GM19035 (cell line): ENCODE data around the gene PNPLA3.

ENCODE experiments used
- ATAC-seq: cut with Tn5 transposase; IDR thresholded peaks from one replicate; pipeline ENCODE4 v1.9.1; 2021; ENCODE audit not compliant: unreplicated experiment

PNPLA3 gene

DNA sequence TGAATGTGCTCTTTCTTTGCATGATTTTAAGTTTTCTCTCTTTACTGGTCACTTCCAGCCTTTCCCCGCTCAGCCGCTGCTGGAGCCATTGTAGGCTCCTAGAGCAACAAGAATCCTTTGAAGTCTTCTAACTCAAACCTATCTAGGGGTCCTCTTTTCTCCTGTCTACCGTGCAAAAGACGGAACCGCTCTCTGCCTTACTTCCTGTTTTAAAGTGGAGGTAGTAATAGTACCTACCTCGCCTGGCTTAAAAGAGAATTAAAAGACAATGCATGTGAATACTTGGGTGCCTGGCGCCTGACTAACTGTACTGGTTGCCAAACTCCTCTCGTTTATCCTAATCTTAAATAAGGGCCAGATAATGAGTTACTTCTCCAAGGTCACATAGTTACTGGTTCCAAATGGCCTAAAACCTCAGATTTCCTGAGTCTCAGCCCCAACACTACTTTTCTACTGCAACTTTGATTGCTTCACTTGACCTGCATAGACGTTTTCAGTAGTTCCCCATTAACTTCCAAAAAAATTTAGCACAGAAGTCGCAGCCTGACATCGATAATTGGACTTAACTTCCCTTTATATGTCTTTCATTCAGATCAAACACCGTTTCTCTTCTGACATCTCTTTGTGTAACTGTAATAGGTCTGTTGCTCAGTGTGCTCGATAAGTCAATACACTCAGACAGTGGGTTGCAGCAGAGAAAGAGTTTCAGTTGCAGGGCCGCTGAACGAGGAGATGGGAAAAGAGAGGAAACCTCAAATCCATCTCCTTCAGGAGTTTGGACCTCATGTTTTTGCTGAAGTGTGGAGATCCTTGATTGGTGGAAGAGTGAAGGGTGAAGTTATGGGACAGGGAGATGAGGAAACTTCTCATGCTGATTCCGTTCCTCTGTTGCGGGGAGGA is 32.5 kb downstream of the PNPLA3 start:
- peak; percentile 9 for ATAC-seq

DNA sequence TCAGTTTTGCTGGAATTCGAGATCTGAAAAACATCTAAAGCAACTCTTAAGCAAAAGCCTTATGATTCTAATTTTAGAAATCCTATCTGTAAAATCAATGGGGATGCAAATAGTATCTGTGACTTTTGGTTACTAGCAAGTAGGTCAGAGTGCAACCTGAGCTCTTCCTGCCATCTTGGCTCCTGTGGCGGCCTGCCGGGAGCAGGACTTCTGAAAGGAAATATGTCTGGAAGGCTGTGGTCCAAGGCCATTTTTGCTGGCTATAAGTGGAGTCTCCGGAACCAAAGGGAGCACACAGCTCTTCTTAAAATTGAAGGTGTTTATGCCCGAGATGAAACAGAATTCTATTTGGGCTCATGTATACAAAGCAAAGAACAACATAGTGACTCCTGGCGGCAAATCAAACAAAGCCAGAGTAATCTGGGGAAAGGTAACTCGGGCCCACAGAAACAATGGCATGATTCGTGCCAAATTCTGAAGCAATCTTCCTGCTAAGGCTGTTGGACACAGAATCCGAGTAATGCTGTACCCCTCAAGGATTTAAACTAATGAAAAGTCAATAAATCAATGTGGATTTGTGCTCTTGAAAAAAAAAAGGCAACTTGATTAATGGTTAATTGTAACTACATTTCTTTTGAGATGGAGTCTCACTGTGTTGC is 33.3 kb downstream of the PNPLA3 start:
- ATAC-seq = no peak

DNA sequence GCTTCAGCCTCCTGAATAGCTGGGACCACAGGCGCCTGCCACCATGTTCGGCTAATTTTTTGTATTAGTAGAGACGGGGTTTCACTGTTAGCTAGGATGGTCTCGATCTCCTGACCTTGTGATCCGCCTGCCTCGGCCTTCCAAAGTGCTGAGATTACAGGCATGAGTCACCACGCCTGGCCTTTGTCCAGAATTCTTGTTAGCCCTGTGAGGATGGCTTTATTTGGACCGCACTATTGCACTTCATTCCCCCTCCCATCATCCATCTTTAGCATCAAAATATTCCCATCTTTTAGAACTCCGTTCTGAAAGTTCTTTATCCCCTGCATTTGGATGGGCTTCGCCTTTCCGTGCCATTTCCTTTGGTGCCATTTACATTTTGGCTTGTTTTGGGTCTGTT is 34.3 kb downstream of the PNPLA3 start:
- ATAC-seq = no peak

DNA sequence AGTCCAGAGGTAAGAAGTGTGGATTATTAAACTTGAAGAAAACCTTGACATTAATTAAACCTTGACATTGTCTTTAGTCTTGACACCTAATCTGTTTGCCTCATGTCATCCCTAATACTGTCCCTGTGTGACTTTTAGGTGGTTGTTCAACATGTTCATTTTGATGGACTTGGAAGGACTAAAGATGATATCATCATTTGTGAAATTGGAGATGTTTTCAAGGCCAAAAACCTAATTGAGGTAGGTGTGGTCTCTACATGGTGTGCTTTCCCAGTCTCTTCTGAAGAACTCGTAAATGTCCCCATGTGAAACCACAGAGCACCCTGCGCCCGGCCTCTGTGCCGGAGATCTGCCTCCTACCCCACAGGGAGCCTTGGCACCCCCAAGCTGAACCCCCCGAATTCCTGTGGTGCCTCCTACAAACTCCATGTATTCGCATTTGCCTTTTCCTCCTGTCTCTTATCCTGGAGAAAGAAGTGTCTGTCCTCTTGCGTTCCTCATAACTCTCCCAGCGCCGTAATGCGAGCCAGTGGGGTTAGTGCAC is 40.8 kb downstream of the PNPLA3 start:
- ATAC-seq = no peak

DNA sequence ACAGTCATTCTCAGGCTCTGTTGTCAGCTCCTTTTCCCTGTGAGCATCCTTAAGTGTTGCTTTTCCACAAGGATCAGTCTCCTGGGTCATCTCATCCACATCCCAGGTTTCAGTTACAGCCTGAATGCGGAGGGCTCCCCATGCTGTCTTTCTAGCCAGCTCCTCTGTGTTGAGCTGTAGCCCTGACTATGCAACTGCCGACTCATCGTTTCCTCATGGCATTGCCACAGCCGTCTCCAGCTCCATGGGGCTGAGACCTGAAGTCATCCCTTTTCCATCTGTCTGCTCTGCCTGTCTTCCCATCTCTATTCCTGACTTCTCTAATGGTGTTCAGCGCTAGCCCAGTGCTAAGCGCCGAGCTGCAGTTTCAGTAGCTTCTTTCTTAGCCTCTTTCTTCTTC is 43.5 kb downstream of the PNPLA3 start:
- no peak for ATAC-seq

DNA sequence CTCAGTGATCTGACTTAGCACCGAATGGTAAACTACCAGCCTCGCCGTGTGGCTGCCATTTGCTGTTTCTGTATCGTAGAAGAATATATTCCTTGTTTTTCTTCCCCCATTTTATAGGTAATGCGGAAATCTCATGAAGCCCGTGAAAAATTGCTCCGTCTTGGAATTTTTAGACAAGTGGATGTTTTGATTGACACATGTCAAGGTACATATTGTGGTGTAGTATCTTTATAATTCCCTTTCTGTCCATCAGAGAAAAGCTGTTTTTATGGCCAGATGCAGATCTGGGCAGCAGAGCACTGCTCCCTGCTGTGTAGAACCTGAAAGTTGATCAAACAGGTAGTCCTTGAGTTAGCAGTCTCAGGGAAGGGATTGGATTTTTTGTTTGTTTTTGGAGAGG is 45.0 kb downstream of the PNPLA3 start:
- ATAC-seq = no peak

DNA sequence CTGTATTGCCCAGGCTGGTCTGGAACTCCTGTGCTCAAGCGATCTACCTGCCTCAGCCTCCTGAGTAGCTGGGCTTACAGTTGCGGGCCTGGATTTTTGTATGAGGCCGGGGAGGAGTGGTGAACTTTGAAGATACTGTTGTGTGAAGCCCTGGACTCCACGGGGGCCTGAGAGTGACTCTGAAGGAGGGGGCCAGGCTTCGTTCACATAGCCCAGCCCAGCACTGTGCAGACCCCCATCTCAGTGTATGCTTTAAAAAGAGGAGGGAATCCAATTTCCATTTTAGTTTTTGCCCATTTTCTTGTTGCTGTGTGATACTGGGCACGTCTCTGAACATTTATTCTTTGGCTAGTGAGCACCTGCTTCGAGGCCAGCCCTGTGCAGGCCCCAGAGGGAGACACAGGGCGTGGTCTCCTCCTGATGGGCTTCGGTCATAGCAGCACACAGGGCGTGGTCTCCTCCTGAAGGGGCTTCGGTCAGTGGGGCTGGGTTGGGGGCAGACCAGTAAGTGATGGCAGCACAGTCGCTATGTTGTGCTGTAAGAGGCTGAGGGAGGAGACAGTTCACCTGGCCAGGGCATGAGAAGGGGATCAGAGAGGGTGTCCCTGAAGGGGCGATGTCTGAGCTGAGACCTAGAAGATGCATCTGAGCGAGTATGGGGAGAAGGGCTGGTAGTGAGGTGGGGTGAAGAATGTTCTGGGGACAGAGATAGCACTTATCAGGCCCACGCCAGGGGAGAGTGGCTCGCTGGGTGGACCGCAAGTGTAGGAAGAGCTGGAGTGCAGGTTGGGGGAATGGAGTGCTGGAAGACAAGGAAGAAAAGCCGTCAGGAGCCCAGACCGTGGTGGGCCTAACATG is 45.6 kb downstream of the PNPLA3 start:
- no peak for ATAC-seq

DNA sequence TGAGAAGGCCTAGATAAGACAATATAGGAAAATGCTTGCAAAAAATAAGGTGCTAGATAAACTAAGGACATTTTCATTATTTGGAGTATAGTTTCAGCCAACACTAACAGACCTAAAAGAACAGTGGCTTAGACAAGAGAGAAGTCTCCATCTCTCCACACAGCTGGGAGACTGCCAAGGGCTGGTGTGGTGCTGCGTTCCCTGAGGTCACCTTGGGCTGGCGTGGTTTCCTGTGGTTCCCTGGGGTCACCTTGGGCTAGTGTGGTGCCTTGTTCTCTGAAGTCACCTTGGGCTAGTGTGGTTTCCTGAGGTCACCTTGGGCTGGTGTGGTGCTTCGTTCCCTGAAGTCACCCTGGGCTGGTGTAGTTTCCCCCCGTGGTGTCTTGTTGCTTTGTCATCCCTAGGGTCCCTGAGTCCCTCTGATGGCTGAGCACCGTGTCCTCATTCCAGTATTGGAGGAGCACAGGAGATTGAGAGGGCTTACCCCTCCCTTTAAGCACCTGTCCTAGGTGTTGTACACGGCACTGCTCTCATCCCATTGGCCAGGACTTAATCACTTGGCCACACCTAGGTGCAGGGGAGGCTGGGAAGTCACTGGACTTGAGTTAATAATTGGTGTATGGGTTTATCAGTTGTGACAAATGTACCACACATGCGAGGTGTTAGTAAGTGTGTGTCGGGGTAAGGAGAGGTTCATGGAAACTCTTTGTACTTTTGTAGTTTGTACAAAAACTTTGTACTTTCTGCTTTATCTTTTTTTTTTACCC is 46.6 kb downstream of the PNPLA3 start:
- no peak for ATAC-seq

DNA sequence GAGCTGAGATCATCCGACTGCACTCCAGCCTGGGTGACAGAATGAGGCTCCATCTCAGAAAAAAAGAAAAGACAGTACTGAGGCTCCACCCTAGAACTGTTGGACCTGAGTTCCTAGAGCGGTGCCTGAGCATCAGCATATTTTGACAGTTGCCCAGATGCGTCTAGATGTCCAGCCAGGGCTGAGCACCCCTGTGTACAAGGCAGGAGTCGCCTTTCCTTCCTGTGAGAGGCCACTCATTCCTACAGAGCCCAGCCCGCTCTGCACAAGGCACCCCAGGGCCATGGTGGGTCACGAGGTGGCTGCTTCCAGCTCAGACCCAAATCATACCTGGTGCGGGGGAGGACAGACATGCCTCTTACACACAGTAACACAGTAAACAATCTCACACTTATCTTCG is 47.5 kb downstream of the PNPLA3 start:
- no peak for ATAC-seq

DNA sequence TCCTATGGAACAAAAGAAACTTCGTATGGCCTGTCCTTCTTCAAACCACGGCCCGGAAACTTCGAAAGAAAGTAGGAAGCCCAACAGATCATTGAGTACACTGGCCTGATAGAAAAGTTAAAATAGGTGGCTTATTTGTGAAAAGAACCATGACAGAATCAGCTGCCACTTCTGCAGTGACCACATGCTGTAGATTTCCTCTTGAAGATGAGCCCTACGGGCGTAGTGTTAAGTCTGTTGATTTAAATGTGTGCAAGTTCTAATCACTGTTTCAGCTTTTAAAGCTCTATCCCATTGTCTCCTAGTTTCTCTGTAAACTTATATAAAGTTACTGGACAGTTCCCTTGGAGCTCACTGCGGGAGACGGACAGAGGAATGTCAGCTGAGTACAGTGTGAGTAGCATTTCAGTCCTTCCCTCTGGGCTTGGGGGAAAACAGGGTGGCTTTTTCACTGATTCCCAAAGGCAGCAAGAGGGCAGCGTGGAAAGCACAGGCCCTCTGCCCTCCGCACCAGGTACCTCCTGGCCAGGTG is 49.4 kb downstream of the PNPLA3 start:
- ATAC-seq = no peak

DNA sequence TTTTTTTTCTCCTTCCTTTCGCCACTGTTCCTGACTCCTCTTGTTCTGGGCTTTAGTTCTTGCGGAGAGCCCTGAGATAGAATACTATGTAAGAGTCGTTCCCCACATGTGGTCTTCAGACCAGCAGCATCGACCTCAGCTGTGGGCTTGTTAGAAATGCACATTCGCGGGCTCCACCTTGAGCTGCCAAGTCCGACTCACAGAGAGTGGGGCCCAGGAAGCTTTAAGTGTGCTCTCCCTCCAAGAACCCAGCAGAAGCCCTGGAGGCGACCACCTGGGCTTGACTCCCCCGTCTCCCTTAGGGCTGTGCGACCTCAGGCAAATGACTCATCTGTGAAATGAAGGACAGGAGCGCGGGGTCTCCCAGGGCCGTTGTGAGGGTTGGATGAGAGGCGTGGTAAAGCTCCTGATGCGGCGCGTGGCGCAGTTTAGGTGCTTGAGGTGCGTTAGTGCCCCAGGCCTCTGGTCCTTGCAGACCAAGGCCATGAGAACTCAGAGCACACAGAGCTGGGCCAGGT is 50.5 kb downstream of the PNPLA3 start:
- no peak for ATAC-seq

DNA sequence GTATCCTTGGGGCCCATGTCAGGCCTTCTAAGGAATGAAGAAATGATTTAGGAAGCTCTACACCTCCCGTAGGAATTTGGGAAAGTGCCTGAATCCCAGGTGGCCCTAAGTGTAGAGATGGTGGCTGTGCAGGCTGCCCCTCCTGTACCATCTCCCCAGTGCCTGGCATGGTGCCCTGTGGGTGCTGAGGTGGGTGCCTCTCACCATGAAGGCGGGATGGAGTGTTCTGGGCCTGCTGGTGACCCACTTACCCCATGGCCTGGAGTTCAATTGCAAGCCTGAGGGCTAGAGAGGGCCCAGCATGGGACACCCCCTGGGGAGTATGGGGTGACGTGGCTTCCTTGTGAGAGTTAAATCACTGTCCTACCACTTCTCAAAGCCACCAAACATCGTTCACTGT is 51.4 kb downstream of the PNPLA3 start:
- no peak for ATAC-seq

DNA sequence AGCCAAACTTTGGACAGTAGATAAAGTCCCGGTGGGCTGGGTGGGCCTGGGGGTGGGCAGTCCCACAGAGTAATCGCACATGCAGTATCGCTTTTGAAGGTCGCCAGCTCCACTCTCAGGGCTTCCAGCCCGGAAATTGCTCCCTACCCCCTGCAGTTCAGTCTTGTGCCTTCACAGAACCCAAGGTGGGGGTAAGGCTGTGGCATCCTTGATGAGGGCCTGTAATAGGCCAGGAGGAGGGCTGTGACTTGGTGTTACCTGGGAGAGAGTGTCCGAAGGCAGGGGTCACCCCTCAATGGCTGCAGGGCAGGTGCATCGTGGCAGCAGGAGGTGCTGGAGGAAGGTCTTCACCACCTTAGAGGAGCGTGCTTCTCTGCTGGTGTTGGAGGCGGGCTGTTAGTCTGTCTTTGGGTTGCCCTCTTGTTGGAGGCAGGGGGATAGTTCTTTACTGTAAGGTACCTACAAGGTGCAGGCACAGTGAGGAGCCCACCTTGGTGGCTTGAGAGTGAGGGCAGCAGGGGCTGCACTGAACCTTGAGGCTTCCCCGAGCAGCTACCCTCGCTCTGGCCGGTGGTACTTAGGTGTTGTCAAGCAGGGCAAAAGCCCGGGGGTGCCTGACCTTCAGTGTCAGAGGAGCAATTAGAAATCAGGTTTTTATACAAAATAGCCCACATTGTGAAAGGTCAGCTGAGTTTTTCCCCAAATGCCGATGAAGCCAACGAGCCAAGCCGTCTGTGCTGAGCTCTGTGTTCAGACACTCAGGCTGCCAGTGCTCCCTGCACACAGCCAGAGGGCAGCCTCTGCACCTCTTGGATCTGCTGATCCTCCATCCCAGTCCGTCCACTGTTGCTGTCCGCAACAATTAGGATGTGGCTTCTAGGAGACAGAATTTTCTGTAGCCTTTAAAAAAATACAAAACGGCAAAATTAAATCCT is 53.5 kb downstream of the PNPLA3 start:
- no peak for ATAC-seq

DNA sequence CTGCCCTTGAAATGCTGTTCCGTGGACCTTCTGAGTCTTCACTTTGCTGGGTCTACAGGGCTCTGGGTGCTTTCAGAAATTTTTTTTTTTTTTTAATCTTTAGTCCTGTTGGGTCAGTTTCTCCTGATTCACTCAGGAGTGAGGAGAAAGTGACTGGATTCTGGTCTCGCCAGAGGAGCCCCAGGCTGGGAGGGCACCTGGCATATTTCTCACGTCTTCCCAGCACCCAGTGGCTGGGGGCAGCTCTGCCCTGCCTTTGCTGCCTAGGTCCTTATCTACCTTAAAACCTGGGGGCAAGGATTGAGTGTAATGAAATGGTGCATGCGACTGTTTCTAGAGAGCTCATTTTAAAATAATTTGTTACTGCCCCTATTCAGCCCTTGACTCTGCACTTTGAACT is 55.0 kb downstream of the PNPLA3 start:
- ATAC-seq = no peak

DNA sequence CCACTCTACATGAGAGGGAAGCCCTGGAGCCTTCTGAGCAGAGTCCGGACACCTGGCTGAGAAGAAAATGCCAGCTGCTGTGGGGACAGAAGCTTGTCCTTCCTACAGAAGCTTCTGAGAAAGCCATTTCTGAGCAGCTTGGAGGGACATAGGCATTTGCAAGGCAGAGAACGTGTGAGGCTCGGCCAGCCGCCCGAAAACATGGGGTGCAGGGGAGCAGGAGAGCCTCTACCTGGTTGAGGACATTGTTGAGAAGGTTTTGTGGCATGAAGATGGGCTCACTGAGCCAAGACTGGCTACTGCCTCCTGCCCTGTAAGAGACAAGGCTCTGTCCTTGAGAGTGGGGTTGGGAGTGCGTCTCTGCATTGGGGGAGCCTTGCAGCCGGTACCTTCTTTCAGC is 57.0 kb downstream of the PNPLA3 start:
- ATAC-seq = no peak

DNA sequence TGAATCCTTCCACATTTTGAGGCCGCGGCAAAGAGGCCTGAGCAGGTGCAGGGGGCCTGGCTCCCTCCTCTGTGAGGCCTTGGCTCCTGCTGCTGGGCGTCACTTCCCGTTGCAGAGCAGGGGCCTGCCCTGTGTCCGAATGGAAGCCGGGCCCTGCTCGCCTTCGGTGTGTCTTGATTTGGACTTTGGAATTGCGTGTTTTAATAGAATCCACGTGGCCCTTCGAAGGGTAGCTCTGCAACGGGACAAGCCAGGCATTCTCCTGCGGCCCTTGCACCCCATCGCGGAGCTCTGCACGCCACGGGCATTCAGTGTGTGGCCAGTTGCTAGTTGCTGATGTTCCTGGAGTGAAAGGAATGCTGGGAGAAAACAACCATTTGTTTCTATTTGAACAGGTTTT is 57.4 kb downstream of the PNPLA3 start:
- no peak for ATAC-seq

DNA sequence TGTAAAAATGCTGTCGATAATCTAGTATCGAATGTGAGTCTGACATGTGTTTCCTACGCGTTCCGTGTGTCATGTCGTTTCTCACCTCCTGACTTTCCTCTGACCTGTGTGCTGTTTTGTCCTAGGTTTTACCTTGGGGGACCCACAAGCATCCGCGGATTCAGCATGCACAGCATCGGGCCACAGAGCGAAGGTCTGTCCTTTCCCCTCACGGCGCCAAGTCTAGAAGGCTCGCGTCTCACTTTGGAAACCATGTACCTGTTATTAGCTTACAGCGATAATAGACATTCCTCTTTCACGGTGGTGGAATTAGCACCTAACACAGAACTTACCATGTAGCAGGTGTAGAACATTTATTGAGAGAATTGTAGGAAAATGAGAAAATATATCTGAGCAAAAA is 60.2 kb downstream of the PNPLA3 start:
- ATAC-seq = no peak

DNA sequence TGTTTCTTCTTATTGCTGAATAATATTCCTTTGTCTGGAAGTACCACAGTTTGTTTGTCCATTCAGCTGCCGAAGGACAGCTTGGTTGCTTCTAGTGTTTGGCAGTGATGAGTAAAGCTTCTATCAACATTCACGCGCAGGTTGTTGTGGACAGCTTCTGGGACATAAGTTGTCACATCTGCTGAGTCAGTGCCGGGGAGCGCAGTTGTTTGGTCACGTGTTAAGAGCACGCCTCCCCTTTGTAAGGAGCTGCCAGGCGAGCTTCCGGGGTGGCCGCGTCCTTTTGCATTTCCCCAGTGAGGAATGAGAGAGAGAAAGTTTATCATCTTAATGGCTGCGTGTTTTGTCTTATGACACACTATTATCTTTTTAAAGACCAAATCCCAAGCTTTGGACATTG is 61.9 kb downstream of the PNPLA3 start:
- ATAC-seq = no peak
